Nucleus accumbens (tissue), 56 donors: ENCODE measurements around the gene DIO1.

ENCODE experiments used
- DNase-seq, 56 donors: peaks; one replicate each; lab custom pipeline; 2025; lab: John Stamatoyannopoulos, UW

The DIO1 gene

GRCh38 chr1:53938136-53938830, 44.3 kb downstream of the DIO1 start:
- DNase-seq: no peak

DNA sequence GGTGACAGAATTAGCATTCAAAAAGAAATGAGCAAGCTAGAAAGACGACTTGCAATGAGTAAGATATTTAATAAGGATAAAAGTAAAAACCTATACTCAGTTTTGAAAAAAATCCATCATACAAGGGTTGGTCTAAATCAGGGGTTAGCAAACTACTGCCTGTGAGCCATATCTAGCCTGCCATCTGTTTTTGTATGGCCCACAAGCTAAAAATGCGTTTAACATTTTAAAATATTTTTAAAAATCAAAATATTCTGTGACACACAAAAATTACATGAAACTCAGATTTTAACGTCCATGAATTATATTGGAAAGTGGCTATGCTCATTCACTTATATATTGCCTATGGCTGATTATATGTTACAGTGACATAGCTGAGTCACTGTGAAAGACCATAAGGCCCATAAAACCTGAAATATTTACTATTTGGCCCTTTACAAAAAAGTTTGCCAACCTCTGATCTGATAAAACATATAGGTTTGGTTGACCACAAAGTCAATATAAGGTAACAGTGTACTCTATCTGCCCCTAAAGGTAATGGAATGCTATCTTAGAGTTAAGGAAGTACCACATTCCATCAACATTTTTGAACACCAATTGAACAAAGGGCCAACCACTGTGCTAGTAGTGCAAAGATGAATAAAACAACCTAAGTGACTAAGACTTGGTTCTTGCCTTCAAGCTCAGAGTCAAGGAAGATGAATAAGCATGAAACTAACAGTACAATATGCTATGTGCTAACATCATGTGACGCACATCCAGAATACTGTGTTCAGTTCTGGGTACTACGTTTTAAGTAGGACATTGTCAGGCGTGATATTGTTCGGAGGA, 48.4 kb downstream of the DIO1 start:
- no peak for DNase-seq

GRCh38 chr1:53943090-53943489, 49.1 kb downstream of the DIO1 start:
- DNase-seq: no peak

DNA sequence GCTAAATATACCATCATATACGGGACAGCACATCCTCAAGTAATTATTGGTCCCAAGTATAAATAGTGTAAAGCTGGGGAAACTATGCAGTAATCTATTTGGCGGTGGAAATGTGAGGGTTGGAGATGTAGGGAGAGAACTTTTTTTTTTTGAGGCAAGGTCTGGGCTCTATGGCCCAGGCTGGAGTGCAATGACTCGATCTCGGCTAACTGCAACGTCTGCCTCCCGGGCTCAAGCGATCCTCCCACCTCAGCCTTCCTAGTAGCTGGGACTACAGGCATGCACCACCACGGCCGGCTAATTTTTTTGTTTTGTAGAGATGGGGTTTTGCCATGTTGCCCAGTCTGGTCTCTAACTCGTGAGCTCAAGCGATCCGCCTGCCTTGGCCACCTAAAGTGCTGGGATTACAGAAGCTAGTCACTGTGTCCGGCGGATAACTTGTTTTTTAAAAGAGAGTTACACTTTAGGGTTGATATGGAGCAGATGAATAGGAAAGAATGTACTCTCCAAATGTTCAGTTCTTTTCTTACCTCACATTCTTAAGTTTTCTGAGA, 49.6 kb downstream of the DIO1 start:
- no peak for DNase-seq

- DNase-seq: no peak
Observed at GRCh38 chr1:53944469-53945182, 50.6 kb downstream of the DIO1 start.

DNA sequence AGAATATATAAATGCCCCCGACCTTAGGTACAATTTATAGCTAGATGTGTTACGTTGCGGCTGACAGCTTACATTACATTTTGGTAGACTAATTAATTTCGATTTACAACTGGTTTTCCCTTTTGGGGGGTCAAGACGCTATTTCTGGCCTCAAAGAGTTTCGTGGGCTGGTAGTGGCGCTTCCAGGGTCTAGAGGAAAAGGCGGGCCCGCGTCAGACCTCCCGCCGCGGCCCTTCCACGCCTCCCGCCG, 51.1 kb downstream of the DIO1 start:
- DNase-seq: peak in 1 of 56 donors; percentile 27

- peak; percentile 54 to 100 (median 97) for DNase-seq
Observed at GRCh38 chr1:53945433-53946251, 51.7 kb downstream of the DIO1 start, which contains the start of gene IFT25. Gene IFT25 (minus strand): TSS chr1:53945699. CDS start chr1:53940082, 5,617 bp downstream.

GRCh38 chr1:53946252-53947171, 52.5 kb downstream of the DIO1 start, which contains the start of gene LRRC42:
Gene LRRC42 (plus strand): TSS chr1:53946350. CDS start chr1:53952000, 5,650 bp downstream.
- peak in 5 of 56 donors; percentile 34 to 98 (median 97) for DNase-seq

- DNase-seq: no peak
Observed at GRCh38 chr1:53947172-53947907, 53.4 kb downstream of the DIO1 start.

DNA sequence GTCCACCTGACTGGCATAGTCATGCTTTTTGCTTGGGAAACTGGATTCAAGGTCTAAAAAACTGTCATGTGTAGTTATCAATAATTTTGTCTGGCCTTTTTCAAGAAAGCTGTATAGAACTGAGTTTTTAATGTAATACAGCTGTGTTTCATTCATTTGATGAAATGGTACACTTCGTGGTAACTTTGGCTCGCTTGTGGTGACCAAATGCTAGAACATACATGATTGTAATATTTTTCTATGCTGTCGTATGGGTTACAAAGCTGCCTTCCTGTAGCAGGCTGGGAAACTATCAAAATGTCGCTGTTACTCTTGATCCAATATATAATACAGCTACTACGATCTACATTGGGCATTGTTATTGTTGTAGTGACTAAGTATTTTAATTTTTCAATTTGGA, 54.3 kb downstream of the DIO1 start:
- no peak for DNase-seq

- peak in 10 of 56 donors; percentile 5 to 36 (median 12) for DNase-seq
Observed at GRCh38 chr1:53949023-53949990, 55.3 kb downstream of the DIO1 start.

DNA sequence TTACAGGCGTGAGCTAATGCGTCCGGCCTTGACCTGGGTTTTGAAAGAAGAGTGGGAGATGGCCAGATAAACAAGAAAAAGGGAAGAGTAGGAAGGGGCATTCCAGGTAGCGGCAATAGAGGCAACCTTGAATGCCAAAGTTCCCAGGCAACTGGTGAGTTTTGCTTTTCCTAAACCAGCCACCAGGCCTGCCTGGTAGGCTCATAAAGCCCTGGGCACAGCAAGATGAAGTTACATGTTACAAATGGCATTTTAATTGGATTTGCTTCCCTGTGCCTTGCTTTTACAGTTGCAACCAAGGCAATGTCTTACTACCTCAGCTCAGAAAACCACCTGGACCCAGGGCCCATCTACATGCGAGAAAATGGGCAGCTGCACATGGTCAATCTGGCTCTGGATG, 57.7 kb downstream of the DIO1 start:
- DNase-seq: no peak

GRCh38 chr1:53954128-53954527, 60.1 kb downstream of the DIO1 start:
- no peak for DNase-seq

GRCh38 chr1:53956308-53957168, 62.6 kb downstream of the DIO1 start:
- DNase-seq: no peak

GRCh38 chr1:53957194-53957818, 63.3 kb downstream of the DIO1 start:
- no peak for DNase-seq
